ENCODE measurements around the gene CHAT.

The CHAT gene

GRCh38 chr10:49688920-49689319 is 75.1 kb downstream of the CHAT start:
- DNase-seq: no peak

DNA sequence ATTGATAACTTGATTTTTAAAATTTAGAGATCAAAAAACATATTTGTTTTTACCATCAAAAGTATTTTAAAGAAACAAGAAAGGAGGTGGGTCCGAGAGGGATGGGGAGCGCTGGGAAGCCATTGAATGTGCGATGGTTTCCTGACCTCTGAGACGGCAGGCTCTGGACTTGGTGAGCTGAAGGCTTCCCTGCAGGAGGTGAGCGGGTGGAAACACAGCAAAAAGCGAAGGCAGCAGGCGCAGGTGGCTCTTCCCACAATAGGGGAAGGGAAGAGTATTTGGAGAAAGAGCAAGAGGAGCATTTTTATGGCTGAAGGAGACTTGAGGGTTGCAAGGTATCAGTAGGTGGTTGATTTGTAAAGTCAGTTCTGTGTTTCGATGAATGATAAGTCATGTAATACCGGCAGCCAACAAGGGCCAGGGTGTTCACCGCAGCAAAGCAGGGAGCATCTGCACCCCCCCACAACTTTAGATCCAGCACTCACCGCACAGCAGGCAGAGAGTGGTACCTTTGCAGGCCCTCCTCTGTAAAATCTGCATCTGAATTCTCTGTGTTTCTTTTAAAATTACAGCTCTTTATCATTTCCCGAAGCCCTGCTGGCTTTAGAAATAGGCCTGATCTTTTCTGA is 76.2 kb downstream of the CHAT start:
- DNase-seq: no peak

- DNase-seq: no peak
These were observed 77.0 kb downstream of the CHAT start for GRCh38 chr10:49690698-49691356.

GRCh38 chr10:49691588-49691987 is 77.8 kb downstream of the CHAT start:
- DNase-seq: no peak

GRCh38 chr10:49694466-49694865 is 80.6 kb downstream of the CHAT start:
- no peak for DNase-seq

GRCh38 chr10:49696311-49696710 is 82.5 kb downstream of the CHAT start:
- no peak for DNase-seq

- no peak for DNase-seq
These were observed 84.8 kb downstream of the CHAT start for GRCh38 chr10:49698679-49699078.

GRCh38 chr10:49700211-49700610 is 86.4 kb downstream of the CHAT start:
- no peak for DNase-seq

- DNase-seq: no peak
These were observed 87.2 kb downstream of the CHAT start for GRCh38 chr10:49700997-49701396.

GRCh38 chr10:49707585-49707984 is 93.7 kb downstream of the CHAT start:
- no peak for DNase-seq

DNA sequence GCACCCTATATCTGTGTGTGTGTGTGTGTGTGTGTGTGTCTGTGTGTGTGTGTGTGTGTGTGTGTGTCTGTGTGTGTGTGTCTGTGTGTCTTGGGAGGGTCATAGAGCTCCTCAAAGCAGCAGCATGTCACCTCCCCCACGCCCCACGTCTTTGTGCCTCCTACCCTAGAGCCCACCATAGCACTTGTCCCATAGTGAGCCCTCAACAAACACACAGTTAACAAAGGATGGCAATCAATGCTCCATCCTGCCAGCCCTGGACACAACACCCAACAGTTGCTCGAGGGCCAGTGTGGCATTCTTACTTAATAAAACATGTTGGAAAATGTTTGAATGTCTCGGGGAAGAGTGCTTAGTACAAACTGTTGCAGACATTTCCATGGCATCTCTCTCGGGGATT is 96.1 kb downstream of the CHAT start:
- DNase-seq: no peak

- DNase-seq: no peak
These were observed 97.1 kb downstream of the CHAT start for GRCh38 chr10:49710966-49711365.

- no peak for DNase-seq
These were observed 97.6 kb downstream of the CHAT start for GRCh38 chr10:49711481-49711880.

- DNase-seq: no peak
These were observed 99.4 kb downstream of the CHAT start for GRCh38 chr10:49713266-49713665.
